NCI-H226 (cell line): ENCODE measurements around the gene AGAP5.
A peak's percentile ranks its signal among the peaks of the same experiment; 100 is the strongest.

ENCODE experiments used
- DNase-seq: peaks from one replicate; pipeline ENCODE4 v3.0.0-alpha.2; 2015

AGAP5 gene

DNA sequence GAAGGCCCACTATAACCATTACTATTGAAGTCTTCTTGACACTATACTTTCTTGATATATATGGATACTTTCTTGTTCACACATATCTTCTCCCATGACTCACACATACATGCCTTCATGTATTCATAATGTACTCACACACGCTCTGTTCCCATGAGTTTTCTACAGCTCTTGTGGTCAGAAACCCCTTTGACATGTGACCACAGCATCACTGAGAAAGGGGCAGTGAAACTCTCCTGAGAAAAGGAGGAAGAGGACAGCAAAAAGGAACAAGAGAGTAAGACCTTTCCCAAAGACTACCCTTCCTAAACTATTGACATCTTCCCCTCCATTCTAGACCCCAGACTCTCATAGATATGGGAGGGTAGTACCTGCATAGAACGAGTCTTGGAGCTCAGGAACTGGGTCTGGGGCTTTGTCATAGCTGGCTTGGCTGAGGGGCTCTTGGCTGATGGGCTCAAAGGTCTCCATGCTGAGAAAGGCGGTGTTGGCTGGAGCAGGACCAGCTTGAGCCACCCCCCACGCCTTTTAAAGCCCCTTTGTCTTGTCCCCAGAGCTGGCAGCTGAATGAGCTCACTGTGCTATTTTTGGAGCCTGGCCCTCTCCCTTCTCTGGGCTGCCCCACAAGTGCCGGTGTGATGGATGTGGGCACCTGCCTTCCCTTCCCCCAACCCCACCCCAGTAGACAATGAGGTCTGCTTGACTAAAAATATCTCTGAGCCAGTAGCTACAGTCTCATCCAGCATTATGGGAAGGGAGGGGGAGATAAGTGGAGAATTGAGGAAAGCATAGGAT, 47.2 kb downstream of the AGAP5 start:
- DNase-seq, result peak; percentile 83

DNA sequence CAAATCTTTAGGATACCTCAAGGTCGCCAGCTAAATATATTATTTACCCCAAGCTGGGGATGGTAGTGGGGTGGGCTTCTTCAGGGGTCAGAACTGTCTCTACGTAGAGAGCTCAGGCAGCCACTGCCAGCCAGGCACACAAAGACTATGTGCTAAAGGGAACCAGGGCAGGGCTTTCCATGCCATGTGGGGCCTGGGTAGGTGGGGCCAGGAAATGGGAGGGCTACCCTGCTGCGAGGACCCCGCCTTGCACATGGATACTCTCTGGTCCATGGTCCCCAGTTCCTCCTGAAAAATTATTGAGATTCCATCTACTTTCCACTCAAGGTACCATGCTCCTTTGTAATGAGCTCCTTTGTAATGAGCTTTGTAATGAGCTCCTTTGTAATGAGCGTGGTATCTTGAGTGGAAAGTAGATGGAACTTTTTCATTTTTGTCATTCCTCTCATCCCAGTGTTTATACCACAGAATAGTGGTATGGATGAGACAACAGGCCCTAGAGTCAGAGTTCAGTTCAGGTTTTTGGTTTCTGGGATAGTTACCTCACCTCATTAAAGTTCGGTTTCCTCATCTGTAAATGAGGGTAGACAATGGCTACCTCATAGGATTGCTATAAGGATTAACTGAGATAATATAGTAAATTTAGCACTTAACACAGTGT, 47.9 kb downstream of the AGAP5 start:
- peak; percentile 22 for DNase-seq

DNA sequence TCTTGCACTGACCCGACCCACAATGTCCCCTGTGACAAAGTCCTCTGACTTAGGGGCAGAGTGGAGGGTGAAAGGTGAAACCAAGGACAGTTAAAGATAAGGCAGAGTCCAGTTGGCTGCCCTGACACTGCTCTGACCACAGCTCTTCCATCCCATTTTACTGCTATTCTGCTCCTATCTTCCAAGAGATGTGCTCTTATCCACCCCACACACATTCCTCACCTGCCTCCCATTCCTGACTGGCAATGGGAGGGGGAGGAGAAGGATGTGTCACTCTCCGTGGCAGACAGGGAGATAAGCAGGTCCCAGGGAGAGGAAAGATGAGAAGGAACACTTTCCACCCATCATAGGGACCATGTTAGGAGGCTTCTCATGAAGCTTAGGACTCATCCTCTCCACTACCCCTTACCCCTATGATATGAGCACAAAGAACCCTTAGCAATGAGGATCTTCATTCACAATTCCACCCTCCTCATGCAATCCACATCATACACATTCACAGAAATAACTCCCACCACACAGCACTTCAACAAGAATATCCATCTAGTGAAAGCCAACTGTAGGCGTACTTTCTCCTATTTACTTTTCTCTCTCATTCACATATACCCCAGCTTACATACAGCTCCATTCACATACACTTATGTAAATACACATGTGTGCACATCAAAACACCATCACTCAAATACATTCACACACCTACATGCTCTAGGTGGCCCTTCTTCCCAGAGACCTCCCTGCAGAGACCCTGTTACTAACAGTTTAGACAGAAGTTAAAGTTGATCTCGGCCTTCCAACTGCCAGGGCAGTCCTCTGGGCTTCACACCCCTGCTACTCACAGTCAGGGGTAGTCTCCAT, 48.7 kb downstream of the AGAP5 start:
- peak; percentile 95 for DNase-seq

DNA sequence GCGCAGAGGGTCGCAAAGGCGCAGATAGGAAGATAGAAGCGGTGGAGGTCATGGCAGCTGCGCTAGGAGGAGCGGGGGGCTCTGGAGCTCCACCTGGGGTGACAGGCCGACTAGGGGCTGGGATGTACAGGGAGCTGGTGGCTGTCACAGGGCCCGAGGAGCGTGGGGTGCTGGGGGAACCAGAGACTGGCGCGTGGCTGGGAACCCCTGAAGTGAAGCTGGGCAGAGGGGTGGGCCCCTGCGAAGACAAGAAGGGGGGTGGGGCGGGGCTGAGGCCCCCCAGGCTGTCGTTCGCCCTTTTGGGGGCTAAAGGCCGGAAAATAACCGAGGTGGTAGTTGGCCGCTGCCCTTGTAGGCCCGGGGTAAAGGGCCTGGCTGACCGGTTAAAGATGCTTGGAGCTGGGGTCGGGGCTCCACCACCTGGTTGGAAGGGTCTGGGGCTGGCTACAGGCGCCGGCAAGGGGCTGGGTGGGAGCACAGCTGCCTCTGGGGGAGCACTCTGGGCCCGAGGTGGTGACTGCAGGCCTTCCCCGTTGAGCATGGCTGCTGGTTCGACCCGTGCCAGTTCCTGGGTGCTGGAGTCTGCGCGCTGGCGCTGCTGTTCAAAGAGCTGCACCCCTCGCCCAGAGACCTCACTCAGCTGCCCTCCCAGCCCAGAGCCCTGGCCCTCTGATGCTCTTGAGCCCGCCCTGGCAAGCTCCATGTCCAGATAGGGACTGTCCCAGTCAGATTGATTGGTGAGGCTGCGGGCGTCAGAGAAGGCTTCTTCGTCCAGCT, 49.8 kb downstream of the AGAP5 start:
- DNase-seq, result no peak

DNA sequence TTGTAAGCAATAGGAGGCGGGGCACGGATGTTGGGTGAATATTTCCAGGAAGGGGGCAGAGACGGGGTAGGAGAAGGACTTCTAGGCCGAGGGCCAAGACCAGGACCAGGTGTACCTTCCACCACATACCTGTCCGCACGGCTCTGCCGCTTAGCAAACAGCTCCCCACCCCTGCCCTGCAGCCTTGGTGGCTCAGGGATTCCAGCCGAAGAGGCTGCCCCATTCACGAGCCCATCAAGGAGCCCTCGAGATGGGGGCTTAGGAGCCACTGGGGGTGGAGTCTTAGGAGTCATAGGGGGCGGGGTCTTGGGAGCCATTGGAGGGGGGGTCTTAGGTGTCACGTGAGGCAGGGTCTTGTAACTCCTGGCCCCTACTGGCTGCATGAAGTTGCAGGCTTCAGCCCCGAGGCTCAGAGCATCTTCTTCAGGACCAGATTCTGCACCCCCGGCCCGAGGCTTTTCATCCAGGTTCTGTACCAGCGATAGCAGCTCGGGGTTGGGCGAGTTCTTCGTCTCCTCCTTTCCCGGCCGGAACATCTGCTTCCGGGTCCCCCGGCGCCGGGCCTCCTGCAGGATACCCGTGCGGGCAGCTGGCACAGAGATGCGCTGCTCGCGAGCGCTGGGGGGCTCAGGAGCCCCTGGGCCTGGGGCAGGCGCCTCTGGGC, 50.6 kb downstream of the AGAP5 start:
- no peak for DNase-seq

DNA sequence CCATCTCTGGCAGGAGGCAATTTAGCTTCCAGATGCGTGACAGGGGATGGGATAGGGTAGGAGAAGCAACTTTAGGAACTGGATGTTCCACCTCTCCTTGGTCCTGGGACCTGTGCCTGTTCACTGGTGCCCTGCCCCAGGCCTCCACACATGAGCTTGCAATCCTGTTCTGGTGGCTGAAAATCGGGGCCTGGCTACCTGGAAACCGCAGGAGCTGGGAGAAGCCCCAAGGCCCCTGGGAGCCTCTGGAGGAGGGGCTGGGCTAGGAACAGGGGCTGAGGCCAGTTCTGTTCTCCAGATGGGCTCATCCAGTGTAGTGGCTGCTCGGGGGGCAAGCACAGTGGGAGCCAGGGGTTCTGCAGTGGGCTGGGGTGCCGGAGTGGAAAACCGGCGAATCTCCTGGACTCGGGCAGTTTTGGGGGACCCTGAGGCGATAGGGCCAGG, 51.3 kb downstream of the AGAP5 start:
- DNase-seq, result no peak

DNA sequence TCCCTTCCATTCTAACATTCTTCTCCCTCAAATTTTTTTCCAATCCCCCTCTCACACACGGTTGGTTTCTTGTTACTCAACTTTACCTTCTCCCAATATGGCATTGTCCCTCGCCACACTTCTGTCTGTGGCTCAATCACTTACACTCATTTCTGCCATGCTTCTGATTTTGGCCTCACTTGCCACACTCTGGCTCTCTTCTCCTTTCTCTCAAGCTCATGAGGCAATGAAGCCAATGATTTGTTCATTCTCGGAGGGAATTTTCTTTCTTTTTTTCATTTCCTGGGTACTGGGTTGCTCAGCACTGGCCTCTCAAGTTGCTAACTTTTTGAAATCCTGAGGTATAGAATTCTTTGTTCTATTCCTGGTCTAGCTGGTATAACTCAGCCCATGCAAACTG, 52.7 kb downstream of the AGAP5 start:
- no peak for DNase-seq

DNA sequence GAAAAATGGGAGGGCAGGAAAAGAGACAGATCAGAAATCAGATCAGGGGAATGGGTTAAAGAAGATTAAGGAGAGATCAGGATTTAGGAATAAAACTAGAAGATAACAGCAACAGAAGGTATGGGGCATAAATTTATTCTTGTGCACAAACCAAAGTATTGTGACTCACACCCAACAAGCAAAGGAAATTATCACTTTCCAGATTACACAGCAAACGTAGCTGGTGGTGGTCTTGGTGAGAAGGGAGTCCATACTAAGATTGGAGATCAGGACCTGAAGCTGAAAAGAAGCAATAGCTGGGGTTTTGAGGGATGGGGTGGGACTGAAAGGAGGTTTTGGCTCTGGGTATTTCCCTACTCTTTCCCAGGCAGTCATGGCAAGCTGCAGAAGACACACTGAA, 53.1 kb downstream of the AGAP5 start:
- DNase-seq, result no peak

DNA sequence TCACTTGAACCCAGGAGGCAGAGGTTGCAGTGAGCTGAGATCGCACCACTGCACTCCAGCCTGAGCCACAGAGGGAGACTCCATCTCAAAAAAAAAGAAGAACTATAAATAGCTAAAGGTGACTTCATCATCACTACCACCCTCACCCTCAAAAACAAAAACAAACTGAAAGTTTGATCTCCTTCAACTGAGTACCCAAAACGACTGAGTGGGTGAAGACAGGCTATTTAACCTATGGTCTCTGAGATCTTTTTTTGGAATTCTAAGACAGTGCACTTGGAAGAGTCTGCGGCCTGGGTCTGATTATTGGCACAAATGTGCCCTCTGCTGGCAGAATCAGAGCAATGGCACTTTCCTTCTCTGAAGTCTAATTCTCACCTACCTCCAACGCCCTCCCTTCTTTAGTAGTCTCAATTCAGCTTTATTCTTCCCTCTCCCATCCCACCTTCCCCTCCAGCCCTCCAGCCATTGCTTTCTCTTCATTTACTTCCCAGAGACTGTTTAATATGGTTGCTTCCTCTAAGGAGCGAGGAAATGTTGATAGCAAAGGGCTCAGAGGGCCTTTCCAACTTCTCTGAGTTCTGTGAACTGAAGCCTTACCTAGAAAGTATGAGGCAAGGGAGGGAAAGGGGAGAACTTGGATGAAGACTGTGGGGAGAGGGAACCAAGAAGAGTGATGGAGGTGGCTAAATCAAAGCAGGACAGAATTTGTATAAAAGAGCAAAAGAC, 53.7 kb downstream of the AGAP5 start:
- DNase-seq, result peak; percentile 39

DNA sequence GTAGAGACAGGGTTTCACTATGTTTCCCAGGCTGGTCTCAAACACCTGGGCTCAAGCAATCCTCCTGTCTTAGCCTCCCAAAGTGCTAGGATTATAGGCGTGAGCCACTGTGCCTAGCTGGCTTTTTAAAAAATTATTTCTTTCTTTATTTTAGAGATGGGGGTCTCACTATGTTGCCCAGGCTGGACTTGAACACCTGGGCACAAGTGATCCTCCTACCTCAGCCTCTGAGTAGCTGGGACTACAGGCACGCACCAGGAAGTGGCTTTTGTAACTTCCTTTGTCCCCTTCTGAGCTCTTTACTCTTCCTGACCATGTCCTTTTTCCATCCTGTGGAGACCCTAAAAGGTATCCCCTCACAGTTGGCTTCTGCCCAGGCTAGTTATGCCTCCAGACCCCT, 54.5 kb downstream of the AGAP5 start:
- DNase-seq, result no peak

DNA sequence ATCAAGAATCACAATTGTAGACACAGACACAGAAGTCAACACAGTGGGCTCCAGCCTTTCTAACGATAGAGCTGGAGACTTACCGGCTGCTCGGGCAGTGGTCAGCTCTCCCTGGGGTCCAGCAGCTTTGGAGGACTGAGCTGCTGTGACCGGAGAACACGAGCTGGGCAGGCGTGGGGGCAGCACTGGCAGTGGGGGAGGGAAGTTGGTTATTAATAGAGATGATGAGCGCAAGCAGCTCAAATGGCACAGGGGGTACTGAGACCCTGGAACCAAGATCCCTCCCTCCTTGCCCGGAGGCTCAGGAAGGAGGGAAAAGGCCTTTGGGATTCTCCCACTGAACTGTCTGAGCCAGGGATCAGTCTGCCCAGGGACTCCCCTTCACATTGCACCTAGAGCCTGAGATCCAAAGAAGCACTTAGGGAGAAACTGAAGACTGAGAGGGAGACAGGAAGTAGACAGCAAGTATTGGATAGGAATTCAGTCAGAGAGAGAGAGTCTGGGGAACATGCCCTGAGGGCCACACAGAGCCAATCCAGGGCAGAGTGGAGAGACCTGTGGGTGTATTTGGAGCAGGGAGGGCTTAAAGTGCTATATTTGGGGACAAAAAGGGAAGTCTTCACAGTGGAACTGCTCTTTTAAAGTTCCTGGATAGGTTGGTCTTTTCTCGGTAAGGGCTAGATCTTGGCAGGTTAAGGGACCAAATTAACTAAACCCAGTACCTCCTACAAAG, 56.4 kb downstream of the AGAP5 start, which contains the start of gene MYOZ1:
Gene MYOZ1, minus strand, starts transcription at position 147 of the 733 bp plus-strand sequence. CDS start 1,457 bp downstream, outside the sequence.
- DNase-seq, result peak; percentile 26

DNA sequence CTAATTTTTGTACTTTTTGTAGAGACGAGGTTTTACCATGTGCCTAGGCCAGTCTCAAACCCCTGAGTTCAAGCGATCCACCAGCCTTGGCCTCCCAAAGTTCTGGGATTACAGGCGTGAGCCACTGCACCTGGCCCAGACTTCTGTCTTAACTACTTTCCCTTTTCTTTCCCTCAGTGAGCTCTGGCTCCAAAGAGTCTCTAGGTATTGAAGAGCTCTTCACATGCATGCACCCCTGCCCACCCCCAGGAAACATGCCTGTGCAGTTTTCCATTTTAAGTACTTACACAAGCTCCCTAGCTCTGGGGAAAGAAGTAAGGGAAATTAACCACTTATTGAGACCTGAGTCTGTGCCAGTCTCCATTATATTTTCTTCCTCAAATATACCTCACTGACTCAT, 58.6 kb downstream of the AGAP5 start:
- no peak for DNase-seq

DNA sequence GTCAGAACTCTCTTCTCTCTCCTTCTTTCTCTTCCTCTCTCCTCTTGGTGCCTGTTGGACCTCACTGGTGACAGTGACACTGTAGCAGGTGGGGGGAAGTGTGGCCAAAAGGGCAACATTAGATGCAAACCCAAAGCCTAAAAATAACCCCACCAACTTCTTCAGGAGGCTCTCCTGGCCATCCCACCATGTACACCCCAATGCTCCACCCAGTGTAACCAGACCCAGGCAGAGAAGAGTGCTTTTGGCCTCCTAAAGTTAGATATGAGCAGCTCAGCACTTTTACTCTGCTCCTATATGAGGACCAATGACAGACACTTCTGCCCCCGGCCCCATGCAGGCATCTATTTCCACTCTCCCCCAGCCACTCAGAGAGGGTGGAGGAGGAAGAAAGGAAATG, 62.1 kb downstream of the AGAP5 start:
- DNase-seq, result no peak

DNA sequence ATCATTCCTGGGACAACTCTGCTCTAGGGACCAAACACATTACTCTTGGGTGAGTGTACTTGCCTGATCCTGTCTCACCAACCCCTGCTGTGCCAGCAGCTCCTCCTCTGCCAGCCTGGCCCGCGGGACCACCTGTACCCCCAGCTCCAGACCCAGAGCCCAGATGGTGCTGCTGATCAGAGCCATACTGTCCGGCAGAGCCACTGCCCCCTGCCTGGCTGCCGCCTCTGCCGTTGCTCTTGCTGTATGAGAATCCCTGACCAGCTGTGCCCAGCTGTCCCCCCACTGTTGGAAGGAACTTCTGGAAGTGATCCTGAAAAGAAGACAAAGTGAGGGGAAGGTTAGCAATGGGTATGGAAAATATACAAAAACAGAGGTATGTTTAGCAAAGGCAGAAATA, 63.5 kb downstream of the AGAP5 start:
- no peak for DNase-seq

DNA sequence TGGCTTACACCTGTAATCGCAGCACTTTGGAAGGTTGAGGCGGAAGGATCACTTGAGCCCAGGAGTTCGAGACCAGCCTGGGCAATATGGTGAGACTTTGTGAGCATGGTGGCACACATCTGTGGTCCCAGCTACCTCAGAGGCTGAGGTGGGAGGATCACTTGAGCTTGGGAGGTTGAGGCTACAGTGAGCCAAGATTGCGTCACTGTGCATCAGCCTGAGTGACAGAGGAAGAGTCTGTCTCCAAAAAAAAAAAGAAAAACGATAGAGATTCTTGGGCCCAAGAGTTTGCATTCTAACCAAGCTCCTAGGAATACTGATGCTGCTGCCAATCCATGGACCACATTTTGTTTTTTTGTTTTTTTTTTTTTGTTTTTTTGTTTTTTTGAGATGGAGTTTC, 68.7 kb downstream of the AGAP5 start:
- no peak for DNase-seq

DNA sequence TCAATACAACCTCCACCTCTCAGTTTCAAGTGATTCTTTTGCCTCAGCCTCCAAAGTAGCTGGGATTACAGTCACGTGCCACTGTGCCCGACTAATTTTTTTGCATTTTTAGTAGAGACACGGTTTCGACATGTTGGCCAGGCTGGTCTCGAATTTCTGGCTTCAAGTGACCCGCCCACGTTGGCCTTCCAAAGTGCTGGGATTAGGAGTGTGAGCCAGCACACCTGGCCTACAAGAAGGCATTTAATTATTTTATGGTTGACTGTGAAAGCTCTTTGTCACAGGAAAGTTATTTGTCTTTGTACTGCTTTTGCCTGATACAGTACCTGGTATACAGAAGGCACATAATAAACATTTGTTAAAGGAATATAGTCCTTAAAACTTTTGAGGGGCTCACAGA, 69.5 kb downstream of the AGAP5 start:
- no peak for DNase-seq

DNA sequence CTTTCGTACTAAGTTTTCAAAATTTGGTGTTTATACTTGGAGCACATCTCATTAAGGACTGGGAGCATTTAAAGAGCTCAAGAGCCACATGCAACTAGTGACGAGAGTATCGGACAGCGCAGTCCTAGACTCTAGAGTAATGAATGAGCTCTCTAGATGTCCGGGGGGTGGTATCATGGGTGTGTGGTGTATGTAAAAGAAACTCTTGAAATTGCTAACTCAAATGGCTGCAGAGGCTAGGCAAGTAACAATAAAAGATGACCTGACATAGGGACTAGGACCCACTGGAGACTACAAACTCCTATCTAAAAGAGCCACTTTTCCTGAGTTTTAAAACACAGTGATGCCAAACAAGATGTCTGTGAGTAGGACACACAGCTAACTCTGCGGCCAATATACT, 70.6 kb downstream of the AGAP5 start:
- no peak for DNase-seq

DNA sequence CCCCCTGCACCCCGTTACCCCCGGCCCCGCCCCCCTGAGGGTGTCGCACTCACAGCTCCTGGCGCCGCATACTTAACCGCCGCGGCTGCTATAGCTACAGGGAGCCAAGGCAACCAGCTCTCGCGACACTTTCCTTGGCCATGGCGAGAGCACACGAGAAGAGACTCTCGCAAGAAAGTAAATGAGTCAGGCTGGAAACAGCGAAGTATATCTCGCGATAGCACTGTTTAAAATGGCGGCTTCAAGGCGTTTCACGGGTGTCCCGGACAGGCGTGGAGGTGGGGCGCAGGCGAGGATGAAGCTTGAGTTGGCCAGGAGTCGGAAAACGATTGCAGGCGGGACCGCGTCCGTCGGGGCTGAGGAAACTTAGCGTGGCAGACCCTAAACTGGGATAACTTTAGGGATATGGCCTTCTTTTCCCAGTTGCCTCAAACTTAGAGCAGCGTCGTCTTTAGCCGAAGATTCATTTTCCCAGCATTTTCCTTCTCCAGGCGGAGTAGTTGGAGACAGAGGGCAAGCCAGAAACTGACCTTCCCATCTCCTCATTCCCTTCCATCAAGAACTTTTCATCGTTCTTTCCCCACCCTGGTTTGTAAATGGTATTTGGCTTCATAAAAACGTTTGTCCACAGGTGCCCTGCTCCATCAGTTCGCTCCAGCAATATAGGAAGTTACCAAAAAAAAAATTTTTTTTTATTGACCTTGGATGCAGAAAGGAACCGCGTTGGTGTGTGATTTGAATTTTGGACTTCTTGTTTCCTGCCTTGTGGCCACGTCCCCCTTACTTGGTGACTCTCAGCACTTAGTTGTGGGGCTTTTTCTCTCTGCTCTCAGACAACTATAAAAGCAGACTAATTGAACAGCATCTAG, 71.8 kb downstream of the AGAP5 start:
- peak; percentile 98 for DNase-seq
